Breast epithelium (tissue), 3 donors: ENCODE data around the gene IGF1.

ENCODE experiments used
- CTCF ChIP-seq, 3 donors: fragments of 450-650 bp; IDR thresholded peaks; one replicate each; pipeline ENCODE4 v1.5.1; 2016 to 2017; ENCODE audit warnings: antibody characterized with exemption in 3 of 3, mild to moderate bottlenecking in 3 of 3, moderate library complexity in 3 of 3
- POLR2A ChIP-seq: fragments of 450-650 bp; IDR thresholded peaks from one replicate; pipeline ENCODE4 v1.6.1; 2016; ENCODE audit warnings: antibody characterized with exemption, mild to moderate bottlenecking, moderate library complexity
- POLR2AphosphoS5 ChIP-seq, 3 donors: sonication (generic); formaldehyde crosslinking; IDR thresholded peaks; one replicate each; pipeline ENCODE4 v1.6.1; 2017; ENCODE audit warnings: antibody characterized with exemption in 3 of 3

GRCh38 chr12:102483466-102483865 is 3.1 kb upstream of the IGF1 start:
- no peak for TF ChIP-seq CTCF (IDR thresholded peaks at IDR 0.05)
- no peak for TF ChIP-seq POLR2AphosphoS5 (IDR thresholded peaks at IDR 0.05)
- no peak for TF ChIP-seq POLR2A
